ENCODE measurements around the gene RMDN2.

RMDN2 gene

GRCh38 chr2:38035968-38036367, 110.9 kb downstream of the RMDN2 start:
- TF ChIP-seq ZNF112 (tag by site-specific recombination; IDR thresholded peaks at IDR 0.05) = no peak
- no peak for TF ChIP-seq ZNF146 (tag by site-specific recombination; IDR thresholded peaks at IDR 0.05)
- no peak for TF ChIP-seq ZNF416 (tag by site-specific recombination; IDR thresholded peaks at IDR 0.05)
- TF ChIP-seq ZSCAN16 (tag by site-specific recombination; IDR thresholded peaks at IDR 0.05) = no peak
- no peak for TF ChIP-seq ZNF623 (tag by site-specific recombination; IDR thresholded peaks at IDR 0.05)
- no peak for TF ChIP-seq ZNF785 (tag by site-specific recombination; IDR thresholded peaks at IDR 0.05)
- TF ChIP-seq KLF16 (tag by site-specific recombination; IDR thresholded peaks at IDR 0.05) = no peak
- no peak for TF ChIP-seq ZNF121 (tag by site-specific recombination; IDR thresholded peaks at IDR 0.05)
- no peak for TF ChIP-seq ZNF155 (tag by site-specific recombination; IDR thresholded peaks at IDR 0.05)
- no peak for TF ChIP-seq ZNF518A (tag by site-specific recombination; conservative IDR thresholded peaks at IDR 0.05; ENCODE audit: low read depth)
- TF ChIP-seq ZNF214 (tag by site-specific recombination; IDR thresholded peaks at IDR 0.05; ENCODE audit: borderline replicate concordance) = no peak
- no peak for TF ChIP-seq ZNF211 (tag by site-specific recombination; IDR thresholded peaks at IDR 0.05; ENCODE audit: low read depth)
- no peak for TF ChIP-seq ZNF596 (tag by site-specific recombination; IDR thresholded peaks at IDR 0.05)
- no peak for TF ChIP-seq ZNF529 (tag by site-specific recombination; IDR thresholded peaks at IDR 0.05; ENCODE audit: insufficient replicate concordance)
- no peak for TF ChIP-seq ZNF585B (tag by site-specific recombination; IDR thresholded peaks at IDR 0.05)
- no peak for TF ChIP-seq EGR2 (tag by site-specific recombination; IDR thresholded peaks at IDR 0.05; ENCODE audit: low read depth)
- TF ChIP-seq PRDM10 (tag by site-specific recombination; IDR thresholded peaks at IDR 0.05) = no peak
- TF ChIP-seq ATF2 (tag by site-specific recombination; IDR thresholded peaks at IDR 0.05; ENCODE audit: low read depth) = no peak
- TF ChIP-seq ZNF23 (tag by site-specific recombination; IDR thresholded peaks at IDR 0.05; ENCODE audit: borderline replicate concordance) = no peak
- ChIA-PET POLR2A (no interaction called here), CTCF (interaction anchor here (1.2 to 1.5 kb wide), 2 partner anchors 40 to 54 kb away, joined by 4 read pairs; partner anchors contain the start of gene CYP1B1)

More at GRCh38 chr2:38035968-38036367, 110.9 kb downstream of the RMDN2 start:
- H3K27ac ChIP-seq (ENCODE audit: extremely low read depth, low read depth, low read length) = no peak overlapping the region
- H3K4me1 ChIP-seq (ENCODE audit: control insufficient read depth, insufficient read depth, low read length) = no peaks in the 10 kb centered on the region; the same call in 1 of the 2 replicates
- no peaks in the 10 kb centered on the region for H3K9me3 ChIP-seq (ENCODE audit: control insufficient read depth, insufficient read depth, low read depth, low read length)
- no peaks in the 10 kb centered on the region for H3K36me3 ChIP-seq (ENCODE audit: control insufficient read depth in 2 of 2, insufficient read depth in 1 of 2, low read length in 2 of 2)
- H3K4me3 ChIP-seq (ENCODE audit: low read depth, low read length) = no peak overlapping the region

All from HEK293 (cell line).